Activated naive CD8-positive, alpha-beta T cell (primary cell): Measurements from ENCODE around the gene AZIN2.

Source experiments
- H3K27ac Mint-ChIP-seq: one replicate; pipeline ENCODE4 v1.8.0; 2021; ENCODE audit warnings: mixed read lengths
- H3K27me3 Mint-ChIP-seq: one replicate; pipeline ENCODE4 v1.8.0; 2021; ENCODE audit warnings: mixed read lengths
- H3K36me3 Mint-ChIP-seq: one replicate; pipeline ENCODE4 v1.8.0; 2021; ENCODE audit warnings: mixed read lengths
- H3K4me1 Mint-ChIP-seq: one replicate; pipeline ENCODE4 v1.8.0; 2021; ENCODE audit warnings: low read depth, mixed read lengths
- H3K4me3 Mint-ChIP-seq: one replicate; pipeline ENCODE4 v1.8.0; 2021; ENCODE audit warnings: mild to moderate bottlenecking, mixed read lengths
- H3K9me3 Mint-ChIP-seq: one replicate; pipeline ENCODE4 v1.8.0; 2021; ENCODE audit warnings: low read depth, mixed read lengths

Gene AZIN2

DNA sequence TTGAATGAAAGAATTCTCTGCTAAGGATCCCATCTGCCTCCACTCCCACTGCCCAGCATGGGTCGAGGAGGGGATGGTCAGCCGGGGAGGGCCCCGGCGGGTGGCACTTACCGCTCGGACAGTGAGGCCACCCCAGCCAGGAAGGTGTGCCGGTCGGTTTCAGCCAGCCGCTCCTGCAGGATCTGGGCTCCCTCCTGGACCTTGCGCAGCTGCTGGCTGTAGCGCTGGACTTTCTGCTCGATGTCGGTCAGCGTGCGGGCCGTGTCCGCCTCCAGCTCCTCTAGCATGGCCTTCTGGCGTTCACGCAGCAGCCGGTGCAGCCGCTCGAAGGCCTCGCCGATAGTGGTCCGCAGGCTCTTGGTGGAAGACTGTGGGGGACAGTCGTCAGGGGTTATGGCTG is 78.6 kb downstream of the AZIN2 start:
- Mint-ChIP-seq H3K4me1 (no peaks in the 10 kb centered on the region), H3K27ac (no peak overlapping the region), H3K36me3 (peaks cover 5% of the 10 kb centered on the region), H3K27me3 (no peaks in the 10 kb centered on the region), H3K9me3 (no peaks in the 10 kb centered on the region), H3K4me3 (no peak overlapping the region)

DNA sequence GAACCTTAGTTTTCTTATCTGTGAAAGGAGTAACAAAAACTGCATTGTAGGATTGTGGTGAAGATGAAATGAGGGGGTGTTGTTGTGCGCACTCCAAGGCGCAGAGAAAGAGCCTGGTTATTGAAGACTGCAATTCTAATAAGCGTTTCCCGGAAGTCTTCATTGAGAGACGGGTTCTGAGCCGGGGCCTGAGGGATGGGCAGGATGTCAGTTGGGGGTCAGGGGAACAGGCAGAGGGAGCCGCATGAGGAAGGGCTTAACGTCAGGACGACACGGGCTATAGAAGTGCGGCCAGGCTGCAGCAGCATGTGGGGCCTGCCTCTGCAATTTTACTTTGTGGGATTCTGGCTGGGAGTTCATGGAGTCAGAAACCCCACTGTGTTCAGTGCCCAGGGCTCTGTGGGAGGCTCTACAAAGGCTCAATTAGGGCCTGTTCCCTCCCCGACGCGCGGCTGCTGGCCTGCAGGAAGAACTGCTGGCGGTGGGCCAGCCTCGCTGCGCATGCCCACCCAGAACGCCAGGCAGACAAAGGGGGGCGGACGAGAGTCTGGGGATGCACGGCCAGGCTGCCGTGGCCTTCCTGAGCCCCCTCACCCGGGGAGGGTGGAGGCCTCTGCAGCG is 80.2 kb downstream of the AZIN2 start:
- Mint-ChIP-seq H3K36me3 (peaks cover 5% of the 10 kb centered on the region), H3K4me3 (no peak overlapping the region), H3K4me1 (no peaks in the 10 kb centered on the region), H3K27ac (no peak overlapping the region), H3K27me3 (no peaks in the 10 kb centered on the region), H3K9me3 (no peaks in the 10 kb centered on the region)

DNA sequence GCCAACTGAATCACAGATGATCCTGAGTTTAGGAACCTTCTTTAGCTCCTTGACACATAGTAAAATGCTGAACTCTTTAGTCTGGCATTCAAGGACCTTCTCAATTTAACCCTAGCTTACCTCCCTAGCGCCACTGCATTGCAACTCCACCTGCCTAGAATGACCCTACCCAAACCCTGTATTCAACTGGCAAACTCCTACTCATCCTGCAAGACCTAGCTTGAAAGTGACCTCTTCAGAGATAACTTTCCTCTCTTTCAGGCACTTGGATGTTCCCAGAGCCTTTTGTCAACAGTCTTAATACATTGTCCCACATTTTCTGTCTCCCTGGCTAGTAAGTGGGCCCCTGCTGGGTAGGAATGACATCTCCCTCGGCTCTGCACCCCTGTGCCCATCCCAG is 81.2 kb downstream of the AZIN2 start:
- Mint-ChIP-seq H3K36me3 (peaks cover 3% of the 10 kb centered on the region), H3K9me3 (no peaks in the 10 kb centered on the region), H3K4me1 (no peaks in the 10 kb centered on the region), H3K27ac (no peak overlapping the region), H3K4me3 (no peak overlapping the region), H3K27me3 (no peaks in the 10 kb centered on the region)

DNA sequence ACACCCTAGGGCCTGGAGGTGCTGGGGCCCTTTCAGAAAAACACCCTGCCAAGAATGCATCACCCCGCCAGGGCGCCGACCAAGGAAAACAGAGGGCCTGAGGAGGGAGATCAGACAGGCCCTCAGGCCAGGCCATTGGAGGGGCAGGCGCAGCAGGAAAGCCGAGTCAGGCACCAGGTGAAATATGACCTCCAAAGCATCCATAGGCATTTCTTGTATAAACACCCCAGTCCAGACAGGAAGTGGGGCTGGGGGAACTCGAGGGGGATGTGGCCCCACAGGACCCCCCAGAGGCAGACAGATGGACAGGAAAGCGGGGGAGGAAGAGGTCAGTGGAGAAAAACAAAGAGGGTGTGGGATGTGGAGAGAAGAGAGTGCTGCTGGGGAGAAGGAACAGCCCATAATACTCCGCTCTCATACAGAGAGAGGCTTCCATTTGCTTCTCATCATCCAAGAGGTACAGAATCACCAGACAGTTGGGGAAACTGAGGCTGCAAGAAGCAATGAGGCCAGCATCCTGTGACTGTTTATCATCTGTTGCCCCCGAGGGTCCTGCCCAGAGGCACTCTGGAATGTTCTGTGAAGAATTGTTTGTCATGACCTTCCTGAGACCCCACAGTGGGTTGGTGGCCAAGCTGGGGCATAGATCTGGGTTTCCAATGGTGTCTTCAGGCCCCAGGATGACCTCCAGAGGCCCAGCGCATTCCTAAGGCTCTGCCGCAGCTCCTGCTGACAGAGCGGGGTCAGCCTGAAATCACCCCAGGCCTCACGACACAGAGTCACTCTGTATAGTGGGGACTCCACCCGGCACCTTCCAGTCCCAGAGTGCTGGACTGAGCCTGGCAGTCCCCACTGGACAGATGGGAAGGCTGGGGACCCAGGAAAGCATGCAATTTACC is 82.9 kb downstream of the AZIN2 start:
- H3K36me3 Mint-ChIP-seq: peaks cover 5% of the 10 kb centered on the region

DNA sequence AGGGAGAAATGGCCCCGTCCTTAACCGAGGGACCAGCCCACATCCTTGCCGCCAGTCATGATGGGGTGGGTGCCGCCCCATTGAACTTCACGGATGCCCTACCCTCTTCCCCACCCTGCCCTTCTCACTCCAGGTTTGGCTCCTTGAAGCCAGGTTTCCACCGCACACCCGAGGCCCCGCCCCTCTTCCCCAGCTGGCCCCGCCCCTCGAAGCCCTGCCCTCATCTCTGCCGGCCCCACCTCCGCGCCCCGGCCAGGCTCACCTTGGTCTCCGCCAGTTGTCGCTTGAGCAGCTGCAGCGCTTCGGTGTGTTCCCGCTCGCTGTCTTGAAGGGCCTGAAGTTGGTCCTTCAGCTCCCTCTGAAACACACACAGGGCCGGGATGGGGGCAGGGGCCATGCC is 84.3 kb downstream of the AZIN2 start:
- Mint-ChIP-seq H3K4me3 (no peak overlapping the region), H3K4me1 (no peaks in the 10 kb centered on the region), H3K36me3 (peaks cover 5% of the 10 kb centered on the region), H3K27ac (no peak overlapping the region), H3K9me3 (no peaks in the 10 kb centered on the region), H3K27me3 (no peaks in the 10 kb centered on the region)

More for the DNA sequence above, 82.9 kb downstream of the AZIN2 start:
- no peak overlapping the region for H3K27ac Mint-ChIP-seq
- H3K4me1 Mint-ChIP-seq: no peaks in the 10 kb centered on the region
- no peaks in the 10 kb centered on the region for H3K27me3 Mint-ChIP-seq
- no peaks in the 10 kb centered on the region for H3K9me3 Mint-ChIP-seq
- H3K4me3 Mint-ChIP-seq: no peak overlapping the region

DNA sequence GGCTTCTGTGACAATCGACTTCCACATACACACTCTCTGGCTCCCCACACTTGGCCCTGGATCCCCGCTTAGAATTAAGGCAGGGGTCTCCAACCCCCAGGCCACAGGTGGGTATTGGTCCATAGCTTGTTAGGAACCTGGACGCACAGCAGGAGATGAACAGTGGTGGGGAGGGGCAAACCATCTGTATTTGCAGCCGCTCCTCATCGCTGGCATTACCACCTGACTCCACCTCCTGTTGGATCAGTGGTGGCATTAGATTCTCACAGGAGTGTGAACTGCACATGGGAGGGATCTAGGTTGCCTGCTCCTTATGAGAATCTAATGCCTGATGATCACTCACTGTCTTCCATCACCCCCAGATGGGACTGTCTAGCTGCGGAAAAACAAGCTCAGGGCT is 84.9 kb downstream of the AZIN2 start:
- Mint-ChIP-seq H3K27ac (no peak overlapping the region), H3K9me3 (no peaks in the 10 kb centered on the region), H3K36me3 (peaks cover 5% of the 10 kb centered on the region), H3K27me3 (no peaks in the 10 kb centered on the region), H3K4me3 (no peak overlapping the region), H3K4me1 (no peaks in the 10 kb centered on the region)

DNA sequence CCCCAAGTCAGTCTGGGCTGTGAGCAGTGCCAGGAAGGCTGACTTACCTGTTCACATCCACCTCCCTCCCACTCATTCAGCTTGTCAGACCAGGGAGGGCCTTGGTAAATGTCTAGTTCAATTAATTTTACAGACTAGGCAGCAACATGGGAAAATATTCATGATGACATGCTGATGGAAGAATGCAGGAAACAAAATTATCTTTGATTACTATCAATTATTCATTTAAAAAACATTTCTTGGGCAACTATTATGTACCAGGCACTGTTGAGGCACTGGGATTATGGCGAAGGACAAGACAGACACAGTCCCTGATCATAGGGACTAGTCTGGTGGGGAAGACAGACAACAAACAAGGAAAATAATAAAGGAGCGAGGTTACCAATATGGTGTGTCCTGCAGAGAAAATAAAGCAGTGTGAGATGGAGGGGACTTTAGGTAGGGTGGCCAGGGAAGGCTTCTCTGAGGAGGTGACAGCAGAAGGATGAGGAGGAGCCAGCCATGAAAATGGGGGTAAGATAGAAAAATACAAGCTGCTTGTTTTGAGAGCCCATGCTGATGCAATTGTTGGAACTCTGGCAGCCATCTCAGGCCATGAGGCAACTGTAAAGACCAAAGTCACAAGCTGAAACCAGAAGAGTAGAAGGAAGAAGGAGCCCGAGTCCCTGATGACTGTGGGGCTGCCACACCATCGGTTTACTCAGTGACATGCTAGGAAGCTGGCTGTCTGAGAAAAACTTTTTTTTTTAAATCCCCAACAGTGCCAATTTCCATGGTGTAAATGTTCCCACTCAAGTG is 86.9 kb downstream of the AZIN2 start:
- Mint-ChIP-seq H3K4me1 (peaks cover 7% of the 10 kb centered on the region), H3K4me3 (no peak overlapping the region), H3K27me3 (no peaks in the 10 kb centered on the region), H3K36me3 (peaks cover 11% of the 10 kb centered on the region), H3K9me3 (no peaks in the 10 kb centered on the region), H3K27ac (no peak overlapping the region)

DNA sequence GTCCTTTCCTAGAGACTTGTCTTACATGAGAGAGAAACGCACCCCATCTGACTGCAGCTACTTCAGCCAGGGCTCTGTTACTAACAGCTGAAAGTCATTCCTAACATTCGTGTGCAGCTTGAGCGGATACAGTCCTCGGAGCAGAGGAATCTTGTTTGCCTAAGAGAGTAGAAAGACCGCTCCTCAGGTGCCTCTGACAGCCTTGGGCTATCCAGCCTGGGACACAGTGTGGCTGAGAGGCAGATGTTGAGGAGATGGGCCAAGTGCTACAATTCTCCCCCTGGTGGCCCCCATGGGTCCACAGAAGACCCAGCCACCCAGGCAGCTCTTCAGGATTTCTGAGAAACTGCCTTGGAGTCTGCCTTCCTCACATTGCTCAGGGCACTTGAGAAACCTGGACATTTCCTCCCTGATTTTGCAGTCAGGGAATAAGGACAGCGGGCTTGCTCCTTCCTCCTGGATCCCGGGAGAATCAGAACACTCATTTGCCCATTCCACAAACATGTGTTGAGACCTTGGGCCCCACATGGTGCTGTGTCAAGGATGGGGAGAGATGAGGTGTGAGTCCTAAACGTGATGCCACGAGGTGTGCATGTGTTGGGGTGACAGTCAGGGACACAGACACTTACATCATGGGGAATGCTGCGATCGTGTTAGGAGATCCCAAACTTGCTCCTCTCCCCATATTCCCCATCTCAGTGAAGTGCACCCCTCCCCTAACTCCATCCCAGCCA is 87.8 kb downstream of the AZIN2 start:
- Mint-ChIP-seq H3K9me3 (no peaks in the 10 kb centered on the region), H3K4me3 (no peak overlapping the region), H3K27me3 (no peaks in the 10 kb centered on the region), H3K4me1 (peaks cover 12% of the 10 kb centered on the region), H3K27ac (no peak overlapping the region), H3K36me3 (peaks cover 11% of the 10 kb centered on the region)

DNA sequence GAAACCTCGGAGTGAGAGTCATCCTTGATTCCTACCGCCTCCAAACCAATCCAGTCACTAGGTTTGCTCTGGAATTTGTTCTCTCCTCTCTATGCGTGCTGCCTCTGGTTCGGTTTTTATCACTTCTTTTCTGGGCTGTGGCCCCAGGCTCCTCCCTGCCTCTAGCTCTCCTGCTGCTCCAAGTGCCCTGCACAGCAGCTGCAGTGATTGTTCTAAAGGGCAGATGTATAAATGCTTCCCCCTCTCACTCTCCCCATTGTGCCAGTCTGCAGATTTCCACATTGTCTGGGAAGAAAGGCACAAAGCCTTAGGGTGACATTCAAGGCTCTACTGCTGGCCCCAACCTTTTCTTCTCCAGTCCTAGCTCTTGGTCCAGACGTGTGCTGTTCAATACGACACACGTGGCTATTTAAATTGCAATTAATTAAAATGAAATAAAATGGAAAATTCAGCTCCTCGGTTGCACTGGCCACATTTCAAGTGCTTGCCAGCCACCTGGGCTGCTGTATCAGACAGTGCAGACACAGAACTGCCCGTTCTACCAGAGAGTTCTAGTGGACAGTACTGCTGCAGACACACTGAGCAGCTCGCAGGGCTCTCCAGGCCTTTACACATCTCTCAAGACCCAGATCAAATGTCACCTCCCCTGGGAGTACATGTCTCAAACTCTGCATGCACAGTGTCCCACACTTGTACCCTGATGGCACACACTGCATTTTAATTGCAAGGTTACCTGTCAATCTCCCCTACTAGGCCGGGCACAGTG is 88.5 kb downstream of the AZIN2 start:
- Mint-ChIP-seq H3K4me3 (no peak overlapping the region), H3K4me1 (peaks cover 12% of the 10 kb centered on the region), H3K27ac (no peak overlapping the region), H3K36me3 (peaks cover 11% of the 10 kb centered on the region), H3K9me3 (no peaks in the 10 kb centered on the region), H3K27me3 (no peaks in the 10 kb centered on the region)
